ENCODE results near the gene MATR3.
A peak's percentile ranks its signal among the peaks of the same experiment; 100 is the strongest.

Gene MATR3

DNA sequence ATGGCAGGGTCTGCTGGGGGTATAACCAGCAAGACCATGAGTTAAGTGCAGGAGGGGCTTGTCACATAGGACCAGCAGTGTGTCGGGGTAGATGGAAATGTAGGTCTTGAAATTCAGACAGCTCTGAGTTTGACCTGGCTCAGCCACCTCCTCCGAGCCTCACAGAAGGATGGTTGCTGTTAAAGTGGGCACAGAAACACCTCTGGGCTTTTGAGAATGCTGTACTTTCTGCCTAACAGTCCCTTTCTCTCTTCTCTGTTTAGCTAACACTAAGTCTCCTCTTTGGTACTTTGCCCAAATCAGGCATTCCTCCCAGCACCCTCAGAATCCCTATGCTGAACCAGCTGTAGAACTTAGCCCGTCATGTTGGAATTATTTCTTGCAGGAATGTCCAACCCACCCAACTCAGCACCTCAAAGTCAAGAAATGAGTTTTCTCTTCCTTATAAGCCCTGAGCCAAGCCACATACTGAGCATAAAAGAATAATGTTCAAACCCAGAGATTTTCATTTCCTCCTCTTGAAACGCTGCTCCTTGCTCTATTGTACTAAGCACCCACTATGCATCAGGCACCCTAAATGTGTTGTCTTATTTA is 41.7 kb upstream of the MATR3 start:
- TF ChIP-seq, protein P1, sequence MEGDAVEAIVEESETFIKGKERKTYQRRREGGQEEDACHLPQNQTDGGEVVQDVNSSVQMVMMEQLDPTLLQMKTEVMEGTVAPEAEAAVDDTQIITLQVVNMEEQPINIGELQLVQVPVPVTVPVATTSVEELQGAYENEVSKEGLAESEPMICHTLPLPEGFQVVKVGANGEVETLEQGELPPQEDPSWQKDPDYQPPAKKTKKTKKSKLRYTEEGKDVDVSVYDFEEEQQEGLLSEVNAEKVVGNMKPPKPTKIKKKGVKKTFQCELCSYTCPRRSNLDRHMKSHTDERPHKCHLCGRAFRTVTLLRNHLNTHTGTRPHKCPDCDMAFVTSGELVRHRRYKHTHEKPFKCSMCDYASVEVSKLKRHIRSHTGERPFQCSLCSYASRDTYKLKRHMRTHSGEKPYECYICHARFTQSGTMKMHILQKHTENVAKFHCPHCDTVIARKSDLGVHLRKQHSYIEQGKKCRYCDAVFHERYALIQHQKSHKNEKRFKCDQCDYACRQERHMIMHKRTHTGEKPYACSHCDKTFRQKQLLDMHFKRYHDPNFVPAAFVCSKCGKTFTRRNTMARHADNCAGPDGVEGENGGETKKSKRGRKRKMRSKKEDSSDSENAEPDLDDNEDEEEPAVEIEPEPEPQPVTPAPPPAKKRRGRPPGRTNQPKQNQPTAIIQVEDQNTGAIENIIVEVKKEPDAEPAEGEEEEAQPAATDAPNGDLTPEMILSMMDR (IDR thresholded peaks at IDR 0.05; ENCODE audit: control insufficient read depth, insufficient read depth, low read depth, low read length, missing control alignments): no peak
- DNase-seq (ENCODE audit: low read depth): no peak
- H3K4me3 ChIP-seq (ENCODE audit: control insufficient read depth, low read depth, low read length): no peak overlapping the region

DNA sequence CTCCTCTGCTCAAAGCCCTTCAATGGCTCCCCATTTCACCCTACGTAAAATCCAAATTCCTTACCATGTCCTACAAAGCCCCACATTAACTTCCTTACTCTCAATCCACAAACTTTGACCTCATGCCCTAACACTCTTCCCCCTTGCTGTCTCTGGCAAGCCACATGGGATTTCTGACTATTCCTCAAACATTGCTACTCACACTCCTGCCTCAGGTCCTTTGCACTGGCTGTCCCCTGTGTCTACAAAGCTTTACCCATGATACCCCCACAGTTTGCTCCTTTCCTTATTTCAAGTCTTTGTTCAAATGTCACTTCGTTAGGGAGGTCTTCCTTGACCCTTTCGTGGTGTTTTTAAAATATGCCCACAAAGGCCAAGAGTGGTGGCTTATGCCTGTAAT is 40.4 kb upstream of the MATR3 start:
- no peak overlapping the region for H3K4me3 ChIP-seq (ENCODE audit: control insufficient read depth, low read depth, low read length)
- TF ChIP-seq, protein P1 (IDR thresholded peaks at IDR 0.05; ENCODE audit: control insufficient read depth, insufficient read depth, low read depth, low read length, missing control alignments): no peak
- DNase-seq (ENCODE audit: low read depth): no peak

DNA sequence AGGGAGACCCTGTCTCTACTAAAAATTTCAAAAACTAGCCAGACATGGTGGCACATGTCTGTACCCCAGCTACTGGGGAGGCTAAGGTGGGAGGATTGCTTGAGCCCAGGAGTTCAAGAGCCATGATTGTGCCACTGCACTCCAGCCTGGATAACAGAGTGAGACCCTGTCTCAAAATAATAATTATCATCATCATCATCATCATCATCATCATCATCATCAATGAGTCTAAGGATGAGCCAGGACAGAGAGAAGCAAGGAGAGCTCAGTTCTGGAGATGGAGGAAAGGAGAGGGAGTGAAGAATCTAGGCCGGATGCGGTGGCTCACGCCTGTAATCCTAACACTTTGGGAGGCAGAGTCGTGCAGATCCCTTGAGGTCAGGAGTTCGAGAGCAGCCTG is 36.7 kb upstream of the MATR3 start:
- TF ChIP-seq, protein P1 (IDR thresholded peaks at IDR 0.05; ENCODE audit: control insufficient read depth, insufficient read depth, low read depth, low read length, missing control alignments): no peak
- H3K4me3 ChIP-seq (ENCODE audit: control insufficient read depth, low read depth, low read length): no peak overlapping the region
- DNase-seq (ENCODE audit: low read depth): no peak

DNA sequence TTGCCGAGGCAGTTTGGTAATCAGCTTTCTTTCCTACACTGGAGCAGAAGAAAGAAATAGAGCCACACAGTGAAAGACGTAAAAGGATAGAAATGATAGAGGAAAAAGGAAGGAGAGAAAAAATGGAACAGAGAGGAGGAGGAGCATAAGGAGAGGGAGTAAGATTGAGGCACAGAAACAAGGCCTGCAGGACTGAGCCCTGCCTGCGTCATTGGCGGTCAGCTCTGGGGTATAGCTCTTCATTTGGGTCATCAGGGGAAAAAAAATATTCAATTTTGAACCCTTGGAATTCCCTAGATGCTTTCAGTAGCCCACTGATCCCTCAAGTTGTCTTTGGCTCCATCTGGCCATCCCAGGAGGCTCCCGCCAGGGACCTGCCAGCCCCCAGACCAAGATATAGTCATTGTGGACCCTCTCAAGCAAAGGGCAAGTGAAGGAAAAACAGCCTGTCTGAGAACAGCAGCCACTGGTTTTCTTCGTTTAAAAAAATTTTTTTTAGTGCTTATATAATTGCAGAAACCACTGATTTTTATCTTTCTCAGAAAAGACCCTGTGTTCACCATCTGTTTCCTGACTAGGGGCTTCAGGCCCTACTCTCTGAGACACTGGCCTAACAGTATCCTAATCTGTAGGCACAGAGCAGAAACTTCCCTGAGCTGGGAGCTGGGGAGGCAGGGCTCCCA is 31.3 kb upstream of the MATR3 start:
- no peak overlapping the region for H3K4me3 ChIP-seq (ENCODE audit: control insufficient read depth, low read depth, low read length)
- TF ChIP-seq, protein P1 (IDR thresholded peaks at IDR 0.05; ENCODE audit: control insufficient read depth, insufficient read depth, low read depth, low read length, missing control alignments): no peak
- no peak for DNase-seq (ENCODE audit: low read depth)

DNA sequence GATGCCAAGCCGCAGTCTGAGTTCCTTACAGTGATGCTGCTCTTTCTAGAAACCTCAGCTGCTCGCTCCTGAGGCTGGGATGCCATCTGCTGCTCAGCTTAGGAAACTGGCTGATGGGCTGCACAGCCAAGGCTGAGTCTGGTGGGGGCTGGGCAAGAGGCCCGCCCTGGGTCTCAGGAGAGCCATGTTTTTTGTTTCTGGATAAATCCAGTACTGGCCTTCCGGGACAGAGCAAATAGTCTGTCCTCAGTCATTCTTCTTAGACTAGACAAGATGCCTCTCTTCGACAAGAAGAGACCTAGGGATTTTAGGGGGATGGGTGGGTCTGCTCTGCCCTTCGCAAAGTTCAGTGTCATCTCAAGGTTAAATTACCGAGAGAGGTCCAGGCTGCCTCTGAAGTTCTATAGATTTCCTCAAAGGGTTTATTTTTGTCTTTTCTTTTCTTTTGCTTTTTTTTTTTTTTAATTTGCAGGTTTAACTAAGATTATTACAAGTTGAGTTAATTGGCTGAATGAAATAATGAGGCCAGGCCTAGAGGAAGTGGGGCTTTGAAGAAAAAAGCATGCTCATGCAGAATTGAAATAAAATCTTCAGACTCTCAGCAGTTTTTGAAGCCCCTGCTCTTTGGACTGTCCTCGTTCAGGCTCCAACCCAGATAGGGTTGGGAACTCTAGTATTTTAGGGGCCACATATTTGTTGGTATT is 30.6 kb upstream of the MATR3 start:
- no peak overlapping the region for H3K4me3 ChIP-seq (ENCODE audit: control insufficient read depth, low read depth, low read length)
- TF ChIP-seq, protein P1 (IDR thresholded peaks at IDR 0.05; ENCODE audit: control insufficient read depth, insufficient read depth, low read depth, low read length, missing control alignments): peak; percentile 99
- peak; percentile 74 for DNase-seq (ENCODE audit: low read depth)

DNA sequence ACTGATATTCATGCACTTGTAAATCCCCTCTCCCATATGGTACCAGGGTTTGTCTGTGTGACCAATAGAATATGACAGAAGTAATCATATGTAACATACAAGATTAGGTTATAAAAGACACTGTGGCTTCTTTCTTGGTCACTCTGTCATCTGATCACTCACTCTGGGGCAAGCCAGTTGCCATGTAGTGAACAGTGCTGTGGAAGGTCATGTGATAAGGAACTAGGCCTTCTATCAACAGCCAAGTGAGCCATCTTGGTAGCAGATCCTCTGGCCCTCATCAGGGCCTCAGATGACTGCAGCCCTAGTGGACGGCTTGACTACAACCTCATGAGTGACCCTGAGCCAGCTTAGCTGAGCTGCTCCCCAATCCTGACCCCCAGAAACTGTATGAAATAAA is 30.0 kb upstream of the MATR3 start:
- no peak for DNase-seq (ENCODE audit: low read depth)
- TF ChIP-seq, protein P1 (IDR thresholded peaks at IDR 0.05; ENCODE audit: control insufficient read depth, insufficient read depth, low read depth, low read length, missing control alignments): no peak
- no peak overlapping the region for H3K4me3 ChIP-seq (ENCODE audit: control insufficient read depth, low read depth, low read length)

All from AG09309 (cell line).